Measurements from ENCODE around the gene E2F4.

The E2F4 gene

DNA sequence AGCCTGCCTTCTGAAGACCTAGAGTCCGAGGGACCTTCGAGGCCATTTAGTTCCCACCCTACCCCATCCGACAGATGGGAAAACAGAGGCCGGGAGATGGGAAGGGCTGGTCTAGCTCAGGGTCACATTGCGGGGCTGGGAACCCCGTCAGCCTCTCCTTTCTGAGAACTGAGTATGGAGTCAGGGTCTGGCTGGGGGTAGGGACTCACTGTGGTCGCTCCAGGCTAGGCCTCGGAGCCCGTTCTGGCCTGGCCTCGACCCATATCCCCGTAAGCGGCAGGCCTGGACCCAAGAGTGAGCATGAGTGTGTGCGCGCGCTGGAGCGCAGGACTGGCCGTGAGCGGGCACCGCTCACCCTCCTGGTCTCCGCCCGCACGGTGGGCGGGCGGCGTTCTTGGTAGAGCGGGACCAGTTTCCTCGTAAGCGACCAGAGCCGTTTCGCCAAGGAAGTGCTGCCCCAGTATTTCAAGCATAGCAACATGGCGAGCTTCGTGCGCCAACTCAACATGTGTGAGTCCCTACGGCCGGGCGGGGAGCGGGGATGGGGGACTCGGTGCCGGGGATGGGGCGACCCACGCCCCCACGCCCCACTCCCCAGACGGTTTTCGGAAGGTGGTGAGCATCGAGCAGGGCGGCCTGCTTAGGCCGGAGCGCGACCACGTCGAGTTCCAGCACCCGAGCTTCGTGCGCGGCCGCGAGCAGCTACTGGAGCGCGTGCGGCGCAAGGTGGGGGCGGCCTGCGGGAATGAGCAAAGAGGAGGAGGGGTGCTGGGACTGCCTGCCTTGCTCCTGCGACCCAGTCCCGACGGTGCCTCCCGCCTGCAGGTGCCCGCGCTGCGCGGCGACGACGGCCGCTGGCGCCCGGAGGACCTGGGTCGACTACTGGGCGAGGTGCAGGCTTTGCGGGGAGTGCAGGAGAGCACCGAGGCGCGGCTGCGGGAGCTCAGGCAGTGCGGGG is 26.6 kb upstream of the E2F4 start:
- DNase-seq (ENCODE audit: low read depth) = no peak
- no peak overlapping the region for H3K4me3 ChIP-seq (replicated peaks; ENCODE audit: low read depth, low read length)
- TF ChIP-seq, protein P1, sequence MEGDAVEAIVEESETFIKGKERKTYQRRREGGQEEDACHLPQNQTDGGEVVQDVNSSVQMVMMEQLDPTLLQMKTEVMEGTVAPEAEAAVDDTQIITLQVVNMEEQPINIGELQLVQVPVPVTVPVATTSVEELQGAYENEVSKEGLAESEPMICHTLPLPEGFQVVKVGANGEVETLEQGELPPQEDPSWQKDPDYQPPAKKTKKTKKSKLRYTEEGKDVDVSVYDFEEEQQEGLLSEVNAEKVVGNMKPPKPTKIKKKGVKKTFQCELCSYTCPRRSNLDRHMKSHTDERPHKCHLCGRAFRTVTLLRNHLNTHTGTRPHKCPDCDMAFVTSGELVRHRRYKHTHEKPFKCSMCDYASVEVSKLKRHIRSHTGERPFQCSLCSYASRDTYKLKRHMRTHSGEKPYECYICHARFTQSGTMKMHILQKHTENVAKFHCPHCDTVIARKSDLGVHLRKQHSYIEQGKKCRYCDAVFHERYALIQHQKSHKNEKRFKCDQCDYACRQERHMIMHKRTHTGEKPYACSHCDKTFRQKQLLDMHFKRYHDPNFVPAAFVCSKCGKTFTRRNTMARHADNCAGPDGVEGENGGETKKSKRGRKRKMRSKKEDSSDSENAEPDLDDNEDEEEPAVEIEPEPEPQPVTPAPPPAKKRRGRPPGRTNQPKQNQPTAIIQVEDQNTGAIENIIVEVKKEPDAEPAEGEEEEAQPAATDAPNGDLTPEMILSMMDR (IDR thresholded peaks at IDR 0.05; ENCODE audit: low read length, missing control alignments) = no peak

DNA sequence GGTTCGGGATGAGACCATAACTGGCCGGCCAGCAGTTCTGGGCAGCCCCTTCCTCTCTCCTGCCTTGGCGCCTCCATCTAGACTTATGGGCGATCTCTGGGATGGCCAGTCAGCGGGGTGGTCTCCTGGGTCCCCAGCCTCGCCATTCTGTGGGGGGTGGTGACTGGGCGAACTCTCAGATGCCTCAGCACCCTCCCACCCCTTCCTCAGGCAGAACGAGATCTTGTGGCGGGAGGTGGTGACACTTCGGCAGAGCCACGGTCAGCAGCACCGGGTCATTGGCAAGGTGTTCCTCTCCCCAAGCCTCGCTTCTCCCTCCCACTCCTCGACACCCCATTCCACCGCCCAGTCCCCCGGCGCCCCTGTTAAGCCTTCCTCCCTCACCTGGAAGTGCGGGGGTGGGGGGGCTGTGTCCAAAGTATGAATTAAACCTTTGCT is 25.8 kb upstream of the E2F4 start:
- no peak overlapping the region for H3K4me3 ChIP-seq (replicated peaks; ENCODE audit: low read depth, low read length)
- TF ChIP-seq, protein P1 (IDR thresholded peaks at IDR 0.05; ENCODE audit: low read length, missing control alignments) = no peak
- DNase-seq (ENCODE audit: low read depth) = no peak

DNA sequence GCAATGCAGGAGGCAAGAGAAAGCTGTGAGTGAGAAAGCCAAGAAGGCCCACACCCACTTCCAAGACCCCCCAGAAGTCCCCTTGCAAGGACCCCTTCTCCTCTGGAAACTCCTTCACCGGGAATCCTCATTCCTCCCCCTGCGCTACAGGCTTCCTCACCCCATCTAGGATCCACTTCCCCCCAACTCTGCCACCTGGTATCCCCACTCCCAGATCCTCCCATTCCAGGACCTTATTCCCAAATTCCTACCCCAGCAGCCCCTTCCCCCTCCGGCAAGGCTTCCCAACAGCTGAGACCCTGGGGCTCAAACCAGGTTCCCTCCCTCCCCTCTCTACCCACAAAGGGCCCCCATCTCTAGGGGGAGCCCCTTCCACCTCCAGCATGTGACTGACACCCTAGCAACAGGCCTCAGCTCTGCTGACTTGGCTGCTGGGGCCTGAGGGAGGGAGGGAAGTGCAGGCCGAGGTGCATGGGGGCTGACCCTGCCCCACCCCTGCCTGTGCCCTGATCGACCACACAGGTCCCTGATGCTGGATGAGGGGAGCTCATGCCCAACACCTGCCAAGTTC is 25.3 kb upstream of the E2F4 start:
- H3K4me3 ChIP-seq (replicated peaks; ENCODE audit: low read depth, low read length) = no peak overlapping the region
- DNase-seq (ENCODE audit: low read depth) = no peak
- TF ChIP-seq, protein P1 (IDR thresholded peaks at IDR 0.05; ENCODE audit: low read length, missing control alignments) = no peak

DNA sequence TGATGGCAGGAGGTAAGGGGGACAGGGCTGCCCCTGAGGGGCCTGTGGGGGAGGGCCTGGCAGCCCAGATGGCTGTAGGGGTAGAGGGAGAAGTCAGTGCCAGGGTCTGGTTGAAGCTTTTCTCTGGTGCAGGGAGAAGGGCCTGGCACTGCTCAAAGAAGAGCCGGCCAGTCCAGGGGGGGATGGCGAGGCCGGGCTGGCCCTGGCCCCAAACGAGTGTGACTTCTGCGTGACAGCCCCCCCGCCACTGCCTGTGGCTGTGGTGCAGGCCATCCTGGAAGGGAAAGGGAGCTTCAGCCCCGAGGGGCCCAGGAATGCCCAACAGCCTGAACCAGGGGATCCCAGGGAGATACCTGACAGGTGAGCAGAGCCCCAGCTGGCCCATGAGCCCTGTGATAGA is 24.4 kb upstream of the E2F4 start:
- H3K4me3 ChIP-seq (replicated peaks; ENCODE audit: low read depth, low read length) = no peak overlapping the region
- no peak for DNase-seq (ENCODE audit: low read depth)
- TF ChIP-seq, protein P1 (IDR thresholded peaks at IDR 0.05; ENCODE audit: low read length, missing control alignments) = no peak

DNA sequence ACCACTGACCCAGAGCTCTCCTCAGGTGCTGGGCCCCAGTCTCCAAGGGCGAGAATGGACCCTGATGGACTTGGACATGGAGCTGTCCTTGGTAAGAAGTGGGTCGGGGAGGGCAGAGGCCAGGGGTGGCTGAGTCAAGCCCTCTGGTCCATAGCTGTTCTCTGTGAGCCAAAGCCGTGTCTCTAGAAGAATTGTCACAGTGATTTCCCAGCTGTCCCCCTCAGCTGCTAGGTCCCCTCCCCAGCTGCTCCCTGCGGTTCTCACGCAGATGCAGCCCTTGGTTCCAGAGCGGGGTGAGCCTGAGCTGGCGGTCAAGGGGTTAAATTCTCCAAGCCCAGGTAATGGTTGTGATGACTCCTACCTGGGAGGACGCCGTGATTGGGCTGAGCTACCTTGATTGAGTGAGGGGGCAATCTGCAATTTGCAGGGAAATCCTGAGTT is 22.9 kb upstream of the E2F4 start:
- H3K4me3 ChIP-seq (replicated peaks; ENCODE audit: low read depth, low read length) = no peak overlapping the region
- TF ChIP-seq, protein P1 (IDR thresholded peaks at IDR 0.05; ENCODE audit: low read length, missing control alignments) = no peak
- DNase-seq (ENCODE audit: low read depth) = no peak

DNA sequence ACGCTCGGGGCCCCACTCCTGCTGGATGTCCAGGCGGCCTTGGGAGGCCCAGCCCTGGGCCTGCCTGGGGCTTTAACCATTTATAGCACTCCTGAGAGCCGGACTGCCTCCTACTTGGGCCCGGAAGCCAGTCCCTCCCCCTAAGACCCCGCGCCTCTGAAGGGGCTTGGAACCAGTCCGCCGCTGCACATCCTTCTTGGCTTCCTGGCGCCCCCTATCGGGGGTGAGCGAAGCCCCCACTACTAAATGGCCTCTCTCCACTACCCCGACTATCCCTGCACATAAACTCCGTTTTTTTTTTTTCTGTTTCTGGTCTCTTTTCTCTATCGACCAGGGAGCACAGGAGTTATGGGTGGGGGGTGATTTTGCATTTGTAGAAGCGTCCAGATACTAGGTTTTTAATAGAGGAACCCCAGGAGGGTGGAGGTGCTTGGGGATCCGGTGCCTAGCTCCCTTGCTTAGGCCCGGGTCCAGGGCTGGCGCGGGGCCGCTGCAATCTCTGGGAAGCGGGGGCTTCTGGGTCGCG is 22.2 kb upstream of the E2F4 start:
- no peak for DNase-seq (ENCODE audit: low read depth)
- TF ChIP-seq, protein P1 (IDR thresholded peaks at IDR 0.05; ENCODE audit: low read length, missing control alignments) = peak; percentile 65
- peak overlapping the region; percentile 55 for H3K4me3 ChIP-seq (replicated peaks; ENCODE audit: low read depth, low read length)

All from fibroblast of pulmonary artery (primary cell).